WTC11 (cell line): ENCODE results near the gene GFOD1.

Source experiments
- AR ChIP-seq: fragments of 250-450 bp; sonication (Bioruptor Pico); IDR thresholded peaks from 2 replicates; pipeline ENCODE4 v1.9.0; 2021; ENCODE audit warnings: mild to moderate bottlenecking
- CREM ChIP-seq: sonication (generic); formaldehyde crosslinking; IDR thresholded peaks from 2 replicates; pipeline ENCODE4 v1.8.1; 2022; ENCODE audit warnings: mild to moderate bottlenecking, missing genetic modification reagents, moderate library complexity
- CTCF ChIP-seq: fragments of 200-600 bp; IDR thresholded peaks from 2 replicates; pipeline ENCODE4 v1.8.0; 2022; ENCODE audit warnings: antibody characterized with exemption
- ESRRA ChIP-seq: sonication (generic); formaldehyde crosslinking; IDR thresholded peaks from 2 replicates; pipeline ENCODE4 v1.8.1; 2022; ENCODE audit warnings: mild to moderate bottlenecking, missing genetic modification reagents, borderline replicate concordance
- NR3C1 ChIP-seq: sonication (generic); formaldehyde crosslinking; conservative IDR thresholded peaks from 2 replicates; pipeline ENCODE4 v1.8.1; 2023; ENCODE audit warnings: low read depth, mild to moderate bottlenecking, missing genetic modification reagents
- RORB ChIP-seq: fragments of 250-450 bp; sonication (Bioruptor Pico); IDR thresholded peaks from 2 replicates; pipeline ENCODE4 v1.9.0; 2021; ENCODE audit warnings: mild to moderate bottlenecking
- ZNF671 ChIP-seq: fragments of 250-450 bp; sonication (Bioruptor Pico); IDR thresholded peaks from 2 replicates; pipeline ENCODE4 v1.8.0; 2021; ENCODE audit warnings: mild to moderate bottlenecking
- TF ChIP-seq, protein P1 (sequence below): sonication (generic); formaldehyde crosslinking; IDR thresholded peaks from 2 replicates; pipeline ENCODE4 v1.8.0; 2022; ENCODE audit warnings: mild to moderate bottlenecking, missing genetic modification reagents
- TF ChIP-seq, protein P2 (sequence below): sonication (generic); formaldehyde crosslinking; IDR thresholded peaks from 2 replicates; pipeline ENCODE4 v1.8.1; 2022; ENCODE audit warnings: low read depth, missing genetic modification reagents, borderline replicate concordance
- TF ChIP-seq, protein P3 (sequence below): sonication (generic); formaldehyde crosslinking; IDR thresholded peaks from 2 replicates; pipeline ENCODE4 v1.8.1; 2023; ENCODE audit warnings: mild to moderate bottlenecking, missing genetic modification reagents
- TF ChIP-seq, protein P4 (sequence below): sonication (generic); formaldehyde crosslinking; IDR thresholded peaks from 2 replicates; pipeline ENCODE4 v1.8.1; 2022; ENCODE audit warnings: mild to moderate bottlenecking, moderate library complexity, missing genetic modification reagents
- TF ChIP-seq, protein P5 (sequence below): sonication (generic); formaldehyde crosslinking; IDR thresholded peaks from 2 replicates; pipeline ENCODE4 v1.8.1; 2023; ENCODE audit warnings: mild to moderate bottlenecking, moderate library complexity, missing genetic modification reagents

- TF ChIP-seq, protein P1, sequence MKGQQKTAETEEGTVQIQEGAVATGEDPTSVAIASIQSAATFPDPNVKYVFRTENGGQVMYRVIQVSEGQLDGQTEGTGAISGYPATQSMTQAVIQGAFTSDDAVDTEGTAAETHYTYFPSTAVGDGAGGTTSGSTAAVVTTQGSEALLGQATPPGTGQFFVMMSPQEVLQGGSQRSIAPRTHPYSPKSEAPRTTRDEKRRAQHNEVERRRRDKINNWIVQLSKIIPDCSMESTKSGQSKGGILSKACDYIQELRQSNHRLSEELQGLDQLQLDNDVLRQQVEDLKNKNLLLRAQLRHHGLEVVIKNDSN (CRISPR knock-in tag) = no peak
- no peak for TF ChIP-seq CTCF
- TF ChIP-seq NR3C1 = no peak
- no peak for TF ChIP-seq RORB
- TF ChIP-seq CREM (CRISPR knock-in tag) = no peak
- no peak for TF ChIP-seq ZNF671 (CRISPR knock-in tag)
- TF ChIP-seq, protein P2, sequence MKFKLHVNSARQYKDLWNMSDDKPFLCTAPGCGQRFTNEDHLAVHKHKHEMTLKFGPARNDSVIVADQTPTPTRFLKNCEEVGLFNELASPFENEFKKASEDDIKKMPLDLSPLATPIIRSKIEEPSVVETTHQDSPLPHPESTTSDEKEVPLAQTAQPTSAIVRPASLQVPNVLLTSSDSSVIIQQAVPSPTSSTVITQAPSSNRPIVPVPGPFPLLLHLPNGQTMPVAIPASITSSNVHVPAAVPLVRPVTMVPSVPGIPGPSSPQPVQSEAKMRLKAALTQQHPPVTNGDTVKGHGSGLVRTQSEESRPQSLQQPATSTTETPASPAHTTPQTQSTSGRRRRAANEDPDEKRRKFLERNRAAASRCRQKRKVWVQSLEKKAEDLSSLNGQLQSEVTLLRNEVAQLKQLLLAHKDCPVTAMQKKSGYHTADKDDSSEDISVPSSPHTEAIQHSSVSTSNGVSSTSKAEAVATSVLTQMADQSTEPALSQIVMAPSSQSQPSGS (CRISPR knock-in tag) = no peak
- TF ChIP-seq, protein P3, sequence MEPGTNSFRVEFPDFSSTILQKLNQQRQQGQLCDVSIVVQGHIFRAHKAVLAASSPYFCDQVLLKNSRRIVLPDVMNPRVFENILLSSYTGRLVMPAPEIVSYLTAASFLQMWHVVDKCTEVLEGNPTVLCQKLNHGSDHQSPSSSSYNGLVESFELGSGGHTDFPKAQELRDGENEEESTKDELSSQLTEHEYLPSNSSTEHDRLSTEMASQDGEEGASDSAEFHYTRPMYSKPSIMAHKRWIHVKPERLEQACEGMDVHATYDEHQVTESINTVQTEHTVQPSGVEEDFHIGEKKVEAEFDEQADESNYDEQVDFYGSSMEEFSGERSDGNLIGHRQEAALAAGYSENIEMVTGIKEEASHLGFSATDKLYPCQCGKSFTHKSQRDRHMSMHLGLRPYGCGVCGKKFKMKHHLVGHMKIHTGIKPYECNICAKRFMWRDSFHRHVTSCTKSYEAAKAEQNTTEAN (CRISPR knock-in tag) = no peak
- TF ChIP-seq, protein P4, sequence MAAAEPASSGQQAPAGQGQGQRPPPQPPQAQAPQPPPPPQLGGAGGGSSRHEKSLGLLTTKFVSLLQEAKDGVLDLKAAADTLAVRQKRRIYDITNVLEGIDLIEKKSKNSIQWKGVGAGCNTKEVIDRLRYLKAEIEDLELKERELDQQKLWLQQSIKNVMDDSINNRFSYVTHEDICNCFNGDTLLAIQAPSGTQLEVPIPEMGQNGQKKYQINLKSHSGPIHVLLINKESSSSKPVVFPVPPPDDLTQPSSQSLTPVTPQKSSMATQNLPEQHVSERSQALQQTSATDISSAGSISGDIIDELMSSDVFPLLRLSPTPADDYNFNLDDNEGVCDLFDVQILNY (CRISPR knock-in tag) = no peak
- TF ChIP-seq, protein P5, sequence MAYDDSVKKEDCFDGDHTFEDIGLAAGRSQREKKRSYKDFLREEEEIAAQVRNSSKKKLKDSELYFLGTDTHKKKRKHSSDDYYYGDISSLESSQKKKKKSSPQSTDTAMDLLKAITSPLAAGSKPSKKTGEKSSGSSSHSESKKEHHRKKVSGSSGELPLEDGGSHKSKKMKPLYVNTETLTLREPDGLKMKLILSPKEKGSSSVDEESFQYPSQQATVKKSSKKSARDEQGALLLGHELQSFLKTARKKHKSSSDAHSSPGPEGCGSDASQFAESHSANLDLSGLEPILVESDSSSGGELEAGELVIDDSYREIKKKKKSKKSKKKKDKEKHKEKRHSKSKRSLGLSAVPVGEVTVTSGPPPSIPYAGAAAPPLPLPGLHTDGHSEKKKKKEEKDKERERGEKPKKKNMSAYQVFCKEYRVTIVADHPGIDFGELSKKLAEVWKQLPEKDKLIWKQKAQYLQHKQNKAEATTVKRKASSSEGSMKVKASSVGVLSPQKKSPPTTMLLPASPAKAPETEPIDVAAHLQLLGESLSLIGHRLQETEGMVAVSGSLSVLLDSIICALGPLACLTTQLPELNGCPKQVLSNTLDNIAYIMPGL = no peak
- no peak for TF ChIP-seq AR
- TF ChIP-seq ESRRA (CRISPR knock-in tag) = no peak
Measured at GRCh38 chr6:13505345-13505734, 17.9 kb upstream of the GFOD1 start.
